ENCODE data around the gene PAFAH1B2. TPM values are rescaled to one million over a fixed set of nuclear protein-coding genes. Genes with fewer than 3 reads are reported as not detected.

The PAFAH1B2 gene
- total and polyA plus RNA-seq, 2 donors (not counting 3 experiments of a cell fraction or from before 2014, with no cell fraction given), result 34.2 to 128 TPM

- H3K79me2 ChIP-seq (ENCODE audit: control insufficient read depth, insufficient read depth, low read length), result no peaks in the 10 kb centered on the region
- no peaks in the 10 kb centered on the region for H3K27me3 ChIP-seq (ENCODE audit: control insufficient read depth in 2 of 2, insufficient read depth in 2 of 2, low read length in 2 of 2)
- H3K4me3 ChIP-seq (replicated peaks in 1 of 3; ENCODE audit: insufficient read depth in 1 of 3, low read depth in 1 of 3, low read length in 3 of 3), result no peak overlapping the region
- no peak for FAIRE-seq
- TF ChIP-seq GATA2 (IDR thresholded peaks at IDR 0.05; ENCODE audit: insufficient read depth, insufficient read length, low read depth, low read length) (no peak), POLR2A (IDR thresholded peaks at IDR 0.05; ENCODE audit: low read depth, low read length) (no peak), POLR2AphosphoS5 (IDR thresholded peaks at IDR 0.05; ENCODE audit: insufficient read depth, low read depth, low read length) (no peak), EZH2 (IDR thresholded peaks at IDR 0.05; ENCODE audit: borderline replicate concordance, low read depth, low read length, severe bottlenecking) (no peak), MYC (IDR thresholded peaks at IDR 0.05; ENCODE audit: low read depth, low read length) (no peak), MAX (IDR thresholded peaks at IDR 0.05; ENCODE audit: insufficient read depth, insufficient read length) (no peak), JUN (IDR thresholded peaks at IDR 0.05; ENCODE audit: borderline replicate concordance, insufficient read depth, insufficient read length, low read depth) (no peak), FOS (IDR thresholded peaks at IDR 0.05; ENCODE audit: borderline replicate concordance, insufficient read depth, low read length) (no peak)
- TF ChIP-seq, protein P1, sequence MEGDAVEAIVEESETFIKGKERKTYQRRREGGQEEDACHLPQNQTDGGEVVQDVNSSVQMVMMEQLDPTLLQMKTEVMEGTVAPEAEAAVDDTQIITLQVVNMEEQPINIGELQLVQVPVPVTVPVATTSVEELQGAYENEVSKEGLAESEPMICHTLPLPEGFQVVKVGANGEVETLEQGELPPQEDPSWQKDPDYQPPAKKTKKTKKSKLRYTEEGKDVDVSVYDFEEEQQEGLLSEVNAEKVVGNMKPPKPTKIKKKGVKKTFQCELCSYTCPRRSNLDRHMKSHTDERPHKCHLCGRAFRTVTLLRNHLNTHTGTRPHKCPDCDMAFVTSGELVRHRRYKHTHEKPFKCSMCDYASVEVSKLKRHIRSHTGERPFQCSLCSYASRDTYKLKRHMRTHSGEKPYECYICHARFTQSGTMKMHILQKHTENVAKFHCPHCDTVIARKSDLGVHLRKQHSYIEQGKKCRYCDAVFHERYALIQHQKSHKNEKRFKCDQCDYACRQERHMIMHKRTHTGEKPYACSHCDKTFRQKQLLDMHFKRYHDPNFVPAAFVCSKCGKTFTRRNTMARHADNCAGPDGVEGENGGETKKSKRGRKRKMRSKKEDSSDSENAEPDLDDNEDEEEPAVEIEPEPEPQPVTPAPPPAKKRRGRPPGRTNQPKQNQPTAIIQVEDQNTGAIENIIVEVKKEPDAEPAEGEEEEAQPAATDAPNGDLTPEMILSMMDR (IDR thresholded peaks at IDR 0.05; ENCODE audit: extremely low read depth in 1 of 2, insufficient read depth in 1 of 2, low read depth in 1 of 2, low read length in 2 of 2), result no peak
- no TSS peak for BruUV-seq (replicated peaks)
- H2AFZ ChIP-seq (ENCODE audit: low read depth, low read length), result no peak overlapping the region
- H3K9me1 ChIP-seq (replicated peaks; ENCODE audit: control insufficient read depth, extremely low read depth, insufficient read depth, low read length), result no peaks in the 10 kb centered on the region
- peaks cover 11% of the 10 kb centered on the region for H3K4me1 ChIP-seq (ENCODE audit: control insufficient read depth, extremely low read depth, insufficient read depth, low read length)
- dilution Hi-C loops (cut with MboI; ENCODE audit: extremely low pct_ligation_motif_present, low sequenced_read_pairs), result no loop called here
- H3K36me3 ChIP-seq (ENCODE audit: control insufficient read depth in 2 of 2, extremely low read depth in 1 of 2, insufficient read depth in 2 of 2, low read length in 2 of 2), result peaks cover 0 to 25% of the 10 kb centered on the region in 2 experiments
- H3K4me2 ChIP-seq (ENCODE audit: insufficient read depth, low read length), result no peak overlapping the region
- intact Hi-C loops (cut with micrococcal nuclease), result no loop called here
- ChIA-PET POLR2A (no interaction called here), CTCF (interaction anchor here (0.9 to 3.4 kb wide), 4 partner anchors 9 to 42 kb away, joined by 3 to 16 read pairs (median 6); partner anchors contain the start of genes PCSK7, RNF214 and SIDT2)
- no peak overlapping the region for H3K27ac ChIP-seq (ENCODE audit: insufficient read depth, low read depth, low read length)
- no peak for DNase-seq (ENCODE audit: low read depth, low spot score)
- H3K9ac ChIP-seq (replicated peaks; ENCODE audit: extremely low read depth, insufficient read depth, low read length), result no peak overlapping the region
- H3K9me3 ChIP-seq (replicated peaks; ENCODE audit: control insufficient read depth, insufficient read depth, low read length), result no peaks in the 10 kb centered on the region
- no peaks in the 10 kb centered on the region for H4K20me1 ChIP-seq (replicated peaks; ENCODE audit: control insufficient read depth, extremely low read depth, insufficient read depth, low read length)
Observed at GRCh38 chr11:117220568-117220967, 76.5 kb downstream of the PAFAH1B2 start.

All from endothelial cell of umbilical vein (primary cell).